Hematopoietic multipotent progenitor cell treated with erythropoietin and hydrocortisone succinate and interleukin-3 and kit ligand, for 15 days (in vitro differentiated cells): ENCODE data around the gene SAA1.
"Not testable (repeated sequence)": the region's sequence is repeated elsewhere in the genome, so short reads cannot be mapped to it uniquely, and the experiment has no call there.

Experiments used
- DNase-seq: peaks from one replicate; pipeline ENCODE4 v3.0.0-alpha.2; 2015; ENCODE audit warnings: low spot score

SAA1 gene

GRCh38 chr11:18259259-18259658 lies 6.8 kb upstream of the SAA1 start:
- DNase-seq, result no peak

- DNase-seq, result no peak
Measured at GRCh38 chr11:18261721-18262120, 4.3 kb upstream of the SAA1 start.

- DNase-seq, result not testable (repeated sequence)
Measured at GRCh38 chr11:18262681-18263350, 3.2 kb upstream of the SAA1 start.

- DNase-seq, result no peak
Measured at GRCh38 chr11:18264035-18264434, 2.0 kb upstream of the SAA1 start.

- no peak for DNase-seq
Measured at GRCh38 chr11:18264677-18265555, 1.1 kb upstream of the SAA1 start.

GRCh38 chr11:18267335-18268133 lies 1.5 kb downstream of the SAA1 start:
- DNase-seq, result not testable (repeated sequence)

GRCh38 chr11:18269252-18269651 lies 3.2 kb downstream of the SAA1 start:
- DNase-seq, result not testable (repeated sequence)

GRCh38 chr11:18270102-18270501 lies 4.0 kb downstream of the SAA1 start:
- no peak for DNase-seq

GRCh38 chr11:18271206-18271605 lies 5.1 kb downstream of the SAA1 start:
- no peak for DNase-seq

- no peak for DNase-seq
Measured at GRCh38 chr11:18277565-18278271, 11.7 kb downstream of the SAA1 start.

GRCh38 chr11:18280438-18281045 lies 14.5 kb downstream of the SAA1 start:
- no peak for DNase-seq

GRCh38 chr11:18282626-18283025 lies 16.6 kb downstream of the SAA1 start:
- DNase-seq, result no peak

- no peak for DNase-seq
Measured at GRCh38 chr11:18285841-18286240, 19.8 kb downstream of the SAA1 start.

- no peak for DNase-seq
Measured at GRCh38 chr11:18288911-18289310, 22.8 kb downstream of the SAA1 start.

GRCh38 chr11:18294862-18295261 lies 28.8 kb downstream of the SAA1 start:
- DNase-seq, result no peak

GRCh38 chr11:18295316-18295715 lies 29.3 kb downstream of the SAA1 start:
- no peak for DNase-seq

GRCh38 chr11:18299721-18300120 lies 33.7 kb downstream of the SAA1 start:
- DNase-seq, result no peak

- no peak for DNase-seq
Measured at GRCh38 chr11:18304745-18305144, 38.7 kb downstream of the SAA1 start.

GRCh38 chr11:18307461-18308139 lies 41.5 kb downstream of the SAA1 start:
- DNase-seq, result no peak

- no peak for DNase-seq
Measured at GRCh38 chr11:18308242-18308641, 42.2 kb downstream of the SAA1 start.

GRCh38 chr11:18309691-18310090 lies 43.6 kb downstream of the SAA1 start:
- no peak for DNase-seq
